Measurements from ENCODE around the gene PIK3CG.

DNA sequence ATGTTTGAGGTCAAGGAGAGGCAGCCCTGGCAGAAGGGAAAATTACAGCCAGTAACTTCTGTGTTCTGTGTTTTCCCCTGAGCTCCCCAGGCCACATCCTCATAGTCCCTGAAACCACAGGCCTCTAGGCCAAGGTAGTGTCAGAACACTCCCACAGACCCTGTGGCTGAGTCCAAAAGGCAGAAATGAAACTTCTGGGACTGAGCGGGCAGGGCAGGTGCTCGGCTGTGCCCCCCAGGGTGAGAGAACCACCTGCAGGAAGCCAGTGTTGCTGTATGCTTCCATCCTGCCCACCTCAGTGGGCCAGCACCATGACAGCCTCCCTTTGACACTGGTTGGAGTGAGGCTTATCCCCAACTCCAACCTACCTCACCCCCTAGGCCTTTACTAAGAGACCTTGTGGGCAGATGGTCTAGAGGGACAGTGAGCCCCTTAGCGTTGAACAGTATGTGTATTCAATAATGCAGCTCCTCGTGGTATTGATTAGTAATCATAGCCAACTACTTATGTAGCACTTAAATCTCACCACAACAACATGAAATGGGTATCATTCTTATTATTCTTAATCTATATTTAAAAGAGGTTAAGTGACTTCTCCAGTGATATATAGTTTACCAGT lies 30.3 kb downstream of the PIK3CG start:
- TF ChIP-seq CTCF (IDR thresholded peaks at IDR 0.05), result no peak
- no peak for TF ChIP-seq POLR2A (IDR thresholded peaks at IDR 0.05)
- no peak for TF ChIP-seq EP300 (IDR thresholded peaks at IDR 0.05)
